ENCODE results near the gene SMIM23.

- TF ChIP-seq CTCF (IDR thresholded peaks at IDR 0.05; ENCODE audit: low read length) (no peak), EZH2 (IDR thresholded peaks at IDR 0.05; ENCODE audit: borderline replicate concordance, low read length) (no peak)
Measured at GRCh38 chr5:171832775-171833174, 47.2 kb downstream of the SMIM23 start.
